Measurements from ENCODE around the gene ART4.

Gene ART4

GRCh38 chr12:14810167-14810952, 33.0 kb downstream of the ART4 start:
- DNase-seq: no peak

DNA sequence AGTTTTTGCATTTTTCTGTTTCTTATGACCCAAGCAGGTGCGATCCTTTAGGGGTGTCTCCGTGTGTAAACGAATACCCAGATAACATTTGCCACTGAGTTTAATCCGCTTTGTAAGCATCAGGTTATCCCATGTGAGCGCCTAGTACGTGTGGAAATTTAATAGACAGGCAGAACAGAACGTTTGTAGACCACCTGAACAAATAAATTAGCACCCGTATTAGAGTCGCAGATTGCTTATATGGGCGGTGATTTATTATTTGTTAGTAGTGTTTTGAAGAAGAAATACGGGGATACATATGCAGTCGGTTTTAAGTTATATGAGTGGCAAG, 39.5 kb downstream of the ART4 start:
- DNase-seq: no peak

GRCh38 chr12:14803011-14803829, 40.1 kb downstream of the ART4 start, which contains the start of the genes C12orf60 and WBP11:
Gene C12orf60, plus strand, starts transcription at chr12:14803670. Its CDS starts 19,266 bp downstream, at chr12:14822936.
Gene WBP11, minus strand, starts transcription at chr12:14803478. Its CDS starts 2,095 bp downstream, at chr12:14801383.
- peak; percentile 97 to 99 for DNase-seq

- no peak for DNase-seq
Observed at GRCh38 chr12:14802721-14803010, 40.7 kb downstream of the ART4 start.

- no peak for DNase-seq
Observed at GRCh38 chr12:14802247-14802646, 41.1 kb downstream of the ART4 start.

GRCh38 chr12:14795028-14795448, 48.3 kb downstream of the ART4 start:
- DNase-seq: no peak

DNA sequence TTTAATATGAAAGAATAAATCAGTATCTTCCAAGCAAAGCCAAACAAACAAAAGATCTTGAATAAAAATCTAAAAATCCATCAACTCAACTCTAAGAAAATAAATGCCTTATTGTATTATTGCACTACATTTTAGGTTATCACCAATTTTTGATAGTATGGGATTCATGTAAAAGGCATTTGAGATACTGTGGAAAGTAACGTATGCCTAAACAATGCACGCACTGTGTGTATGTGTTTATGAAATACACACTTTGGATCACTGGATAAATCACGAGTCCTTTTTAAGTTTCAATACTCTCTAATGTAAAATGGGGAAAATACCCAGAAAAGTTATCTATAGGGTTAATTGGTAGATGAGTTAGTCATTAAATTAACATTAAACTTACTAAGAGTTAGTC, 57.8 kb downstream of the ART4 start:
- no peak for DNase-seq

- no peak for DNase-seq
Observed at GRCh38 chr12:14784471-14784870, 58.9 kb downstream of the ART4 start.

DNA sequence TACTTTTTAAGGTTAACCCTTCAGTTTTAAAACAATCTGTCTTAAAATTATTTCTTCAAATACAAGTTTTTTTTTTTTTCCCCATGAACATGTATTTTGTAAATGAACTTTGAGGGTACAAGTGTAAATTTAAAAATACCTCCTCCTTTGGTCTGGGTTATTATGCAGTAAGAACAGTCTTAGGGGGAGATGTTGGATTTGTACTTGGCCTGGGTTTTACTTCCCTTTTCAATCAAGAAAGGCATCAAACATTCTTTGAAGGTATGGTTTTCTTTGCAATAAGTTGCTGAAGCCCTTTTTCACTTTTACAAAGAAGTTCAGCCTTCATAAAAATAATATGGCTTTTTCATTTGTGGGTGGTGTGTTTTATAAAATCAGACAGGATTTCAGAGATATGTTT, 60.6 kb downstream of the ART4 start:
- no peak for DNase-seq

GRCh38 chr12:14781563-14781962, 61.8 kb downstream of the ART4 start:
- DNase-seq: no peak

DNA sequence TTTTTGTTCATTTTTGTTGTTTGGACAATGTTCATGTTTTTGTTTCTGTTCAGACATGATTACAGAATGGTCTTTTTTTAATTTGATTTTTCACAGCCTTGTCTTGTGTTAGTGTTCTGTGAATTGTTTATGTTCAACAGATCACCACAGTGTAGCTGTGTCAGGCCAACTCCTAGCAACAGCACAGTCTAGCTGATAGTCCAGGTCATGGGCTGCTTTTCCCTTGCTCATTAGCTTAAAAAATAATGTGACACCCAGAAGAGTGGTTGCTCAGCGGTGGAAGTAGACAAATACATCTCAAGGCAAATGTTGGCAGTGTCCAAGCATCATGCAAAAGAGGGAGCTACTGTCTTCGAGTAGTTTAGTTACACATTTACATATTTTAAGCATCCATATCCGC, 62.5 kb downstream of the ART4 start:
- DNase-seq: no peak

DNA sequence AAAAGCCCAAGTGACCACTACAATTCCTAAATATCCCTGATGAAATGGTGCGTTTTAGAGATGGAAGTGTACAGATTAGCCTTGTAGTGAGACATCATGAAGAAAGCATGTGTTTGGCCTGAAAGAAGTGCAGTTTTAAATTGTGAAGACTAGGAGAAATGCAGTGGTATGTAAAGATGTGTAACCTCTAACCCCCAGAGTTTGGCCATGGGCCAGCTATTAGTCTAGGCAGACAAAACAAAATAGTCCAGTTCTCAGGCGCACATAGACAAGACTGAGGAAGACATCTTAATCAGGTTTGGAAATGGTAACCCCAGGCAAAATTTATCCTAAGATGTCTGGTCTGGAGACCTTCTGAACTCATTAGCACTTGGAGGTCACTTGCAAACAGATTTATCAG, 63.5 kb downstream of the ART4 start:
- no peak for DNase-seq

GRCh38 chr12:14777271-14777670, 66.1 kb downstream of the ART4 start:
- DNase-seq: no peak

DNA sequence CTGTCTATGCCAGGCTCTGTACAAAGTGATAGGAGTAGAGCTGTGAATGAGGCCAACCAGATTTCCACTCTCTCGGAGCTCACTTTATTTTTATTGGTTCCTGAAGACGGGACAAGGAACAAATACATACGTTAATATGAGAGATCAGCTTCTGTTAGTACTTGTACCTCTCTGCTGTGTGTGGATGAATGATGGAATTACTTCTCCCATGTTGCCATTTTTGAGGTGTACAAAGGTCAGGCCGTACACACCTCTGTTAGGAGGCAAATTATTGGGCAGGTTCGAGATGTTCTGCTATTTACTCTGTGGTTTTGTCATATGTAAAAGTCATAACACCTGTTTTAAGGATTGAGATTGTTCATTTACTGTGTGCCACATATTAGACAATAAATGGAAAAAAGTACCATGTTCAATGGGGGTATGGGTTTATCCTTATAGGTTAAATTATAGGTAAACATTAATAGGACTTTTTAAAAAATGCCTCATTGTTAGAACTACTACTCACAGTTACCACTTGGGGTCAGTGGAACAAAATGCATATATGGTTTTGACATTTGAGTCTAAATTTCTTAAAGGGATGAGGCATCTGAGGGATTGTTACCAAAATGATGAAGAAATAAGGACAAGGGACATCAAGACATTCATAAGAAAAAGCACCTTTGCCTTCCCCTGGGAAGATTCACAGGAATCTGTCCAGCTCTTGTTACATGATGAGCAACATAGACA, 66.9 kb downstream of the ART4 start:
- DNase-seq: no peak

- no peak for DNase-seq
Observed at GRCh38 chr12:14775636-14775980, 67.7 kb downstream of the ART4 start.

All from NCI-H524 (cell line).